HG03432 (cell line): ENCODE data around the gene NCLN.
"Not testable (repeated sequence)": the region's sequence is repeated elsewhere in the genome, so short reads cannot be mapped to it uniquely, and the experiment has no call there.

Source experiments
- ATAC-seq: cut with Tn5 transposase; IDR thresholded peaks from one replicate; pipeline ENCODE4 v1.9.1; 2021; ENCODE audit warnings: mild to moderate bottlenecking, moderate library complexity; ENCODE audit not compliant: unreplicated experiment

NCLN gene

GRCh38 chr19:3185461-3186159 is at the start of gene NCLN:
TSS of gene NCLN (plus strand) at chr19:3185930. CDS start at chr19:3186031, 101 bp downstream.
- ATAC-seq: peak; percentile 79

- ATAC-seq: peak; percentile 34
These were observed 49.6 kb upstream of the NCLN start, which contains the start of gene GNA15 for GRCh38 chr19:3135961-3136683. TSS of gene GNA15 (plus strand) at chr19:3136033. CDS start at chr19:3136451, 418 bp downstream.

- ATAC-seq: no peak
These were observed 49.1 kb upstream of the NCLN start for GRCh38 chr19:3136684-3137055.

DNA sequence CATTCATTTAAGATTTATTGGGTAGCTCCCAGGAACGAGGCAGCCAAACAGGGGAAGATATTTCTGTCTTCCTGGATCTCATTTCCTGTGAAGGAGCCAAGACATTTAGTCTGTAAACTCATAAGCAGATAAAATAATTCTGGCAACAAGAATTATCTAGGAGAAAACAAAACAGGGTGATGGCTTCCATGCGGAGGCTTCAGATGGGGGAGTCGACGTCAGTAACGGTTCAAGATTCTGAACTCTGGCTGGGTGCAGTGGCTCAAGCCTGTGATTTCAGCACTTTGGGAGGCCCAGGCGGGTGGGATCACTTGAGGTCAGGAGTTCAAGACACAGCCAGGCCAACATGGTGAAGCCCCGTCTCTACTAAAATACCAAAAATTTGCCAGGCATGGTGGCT is 48.6 kb upstream of the NCLN start:
- no peak for ATAC-seq

DNA sequence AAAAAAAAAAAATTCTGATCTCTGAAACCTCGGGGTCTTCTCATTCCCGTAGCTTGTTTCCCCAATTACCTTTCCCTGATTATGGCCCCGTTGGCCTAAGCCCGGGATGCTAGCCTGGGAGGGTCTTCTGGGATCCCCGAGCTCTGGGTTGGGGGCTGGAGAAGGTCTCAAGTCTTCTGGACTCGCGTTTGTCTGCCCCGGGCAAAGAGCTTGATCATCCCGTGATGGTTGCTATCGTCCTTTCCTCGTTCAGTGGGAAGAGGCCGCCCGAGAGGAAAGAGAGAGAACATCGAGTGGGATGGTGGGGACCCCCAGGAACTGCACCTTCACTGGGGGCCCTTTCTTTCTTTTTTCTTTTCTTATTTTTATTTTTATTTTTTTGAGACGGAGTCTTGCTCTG is 47.5 kb upstream of the NCLN start:
- ATAC-seq: no peak

- no peak for ATAC-seq
These were observed 45.1 kb upstream of the NCLN start for GRCh38 chr19:3140667-3141038.

GRCh38 chr19:3142292-3142670 is 43.4 kb upstream of the NCLN start:
- ATAC-seq: no peak

- no peak for ATAC-seq
These were observed 42.9 kb upstream of the NCLN start for GRCh38 chr19:3142781-3143337.

GRCh38 chr19:3145909-3146676 is 39.6 kb upstream of the NCLN start:
- no peak for ATAC-seq

DNA sequence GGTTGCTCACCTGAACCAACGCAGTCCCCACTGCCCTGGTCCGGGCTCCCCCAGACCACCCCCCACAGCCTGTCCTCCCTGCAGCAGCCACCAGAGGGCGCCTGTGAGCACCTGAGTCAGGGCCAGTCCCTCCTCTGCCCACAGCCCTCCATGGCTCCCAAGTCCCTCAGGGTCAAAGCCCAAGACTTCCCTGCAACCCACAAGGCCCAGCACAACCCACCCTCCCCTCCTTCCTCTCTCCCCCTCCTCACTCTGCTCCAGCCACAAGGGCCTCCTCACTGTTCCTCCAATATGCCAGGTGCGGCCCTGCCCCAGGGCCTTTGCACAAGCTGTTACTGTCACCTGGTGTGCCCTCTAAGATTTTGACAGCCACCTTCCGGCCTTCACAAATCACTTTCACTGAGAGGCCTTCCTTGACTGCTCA is 39.0 kb upstream of the NCLN start:
- no peak for ATAC-seq

DNA sequence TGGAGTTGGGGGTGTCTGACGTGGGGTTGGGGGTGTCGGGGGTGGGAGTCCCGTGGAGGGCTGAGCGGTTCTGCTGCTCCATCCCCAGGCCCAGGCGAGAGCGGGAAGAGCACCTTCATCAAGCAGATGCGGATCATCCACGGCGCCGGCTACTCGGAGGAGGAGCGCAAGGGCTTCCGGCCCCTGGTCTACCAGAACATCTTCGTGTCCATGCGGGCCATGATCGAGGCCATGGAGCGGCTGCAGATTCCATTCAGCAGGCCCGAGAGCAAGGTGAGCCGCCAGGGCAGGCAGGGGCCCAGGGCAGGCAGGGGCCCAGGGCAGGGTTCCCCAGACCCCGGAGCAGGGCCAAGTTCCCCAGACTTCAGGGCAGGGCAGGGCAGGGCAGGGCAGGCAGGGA is 37.2 kb upstream of the NCLN start:
- no peak for ATAC-seq

- no peak for ATAC-seq
These were observed 36.6 kb upstream of the NCLN start for GRCh38 chr19:3149089-3149488.

DNA sequence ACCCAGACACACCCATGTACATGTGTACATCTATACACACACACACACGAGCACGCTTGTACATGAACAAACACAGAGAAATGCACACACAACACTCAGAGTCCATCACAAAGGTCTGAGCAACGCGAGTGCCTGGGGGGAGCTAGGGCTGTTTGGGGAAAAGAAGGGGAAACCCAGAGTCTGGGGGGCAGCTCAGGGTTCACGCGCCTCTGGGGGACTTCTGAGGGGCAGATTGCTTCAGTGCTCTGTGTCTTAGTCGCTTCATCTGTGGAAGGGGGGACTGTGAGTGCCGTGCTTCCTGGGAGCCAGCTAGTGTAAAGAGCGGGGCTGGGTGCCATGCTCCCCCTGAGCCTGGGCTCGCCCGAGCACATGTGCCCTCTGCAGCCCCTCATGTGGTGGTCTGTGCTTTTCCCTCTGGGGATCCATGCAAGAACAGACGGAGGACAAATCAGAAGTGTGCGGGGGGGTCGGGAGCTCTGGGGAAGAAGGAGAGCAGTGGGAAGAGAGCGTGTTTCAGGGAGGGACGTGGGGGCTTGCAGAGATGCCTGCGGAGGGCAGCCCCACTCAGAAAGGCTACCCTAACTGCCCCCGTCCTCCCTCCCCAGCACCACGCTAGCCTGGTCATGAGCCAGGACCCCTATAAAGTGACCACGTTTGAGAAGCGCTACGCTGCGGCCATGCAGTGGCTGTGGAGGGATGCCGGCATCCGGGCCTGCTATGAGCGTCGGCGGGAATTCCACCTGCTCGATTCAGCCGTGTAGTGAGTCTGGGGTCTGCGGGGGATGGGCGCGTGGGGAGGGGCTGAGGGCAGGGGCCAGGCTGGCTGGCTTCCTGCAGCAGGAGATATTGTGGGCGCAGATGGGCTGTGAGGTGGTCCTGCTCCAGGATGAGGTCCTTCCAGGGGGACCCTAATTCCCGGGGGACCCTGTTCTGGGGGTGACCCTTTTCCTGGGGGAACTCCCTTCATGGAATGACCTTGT is 35.9 kb upstream of the NCLN start:
- ATAC-seq: no peak

GRCh38 chr19:3150739-3151329 is 34.9 kb upstream of the NCLN start:
- ATAC-seq: no peak

DNA sequence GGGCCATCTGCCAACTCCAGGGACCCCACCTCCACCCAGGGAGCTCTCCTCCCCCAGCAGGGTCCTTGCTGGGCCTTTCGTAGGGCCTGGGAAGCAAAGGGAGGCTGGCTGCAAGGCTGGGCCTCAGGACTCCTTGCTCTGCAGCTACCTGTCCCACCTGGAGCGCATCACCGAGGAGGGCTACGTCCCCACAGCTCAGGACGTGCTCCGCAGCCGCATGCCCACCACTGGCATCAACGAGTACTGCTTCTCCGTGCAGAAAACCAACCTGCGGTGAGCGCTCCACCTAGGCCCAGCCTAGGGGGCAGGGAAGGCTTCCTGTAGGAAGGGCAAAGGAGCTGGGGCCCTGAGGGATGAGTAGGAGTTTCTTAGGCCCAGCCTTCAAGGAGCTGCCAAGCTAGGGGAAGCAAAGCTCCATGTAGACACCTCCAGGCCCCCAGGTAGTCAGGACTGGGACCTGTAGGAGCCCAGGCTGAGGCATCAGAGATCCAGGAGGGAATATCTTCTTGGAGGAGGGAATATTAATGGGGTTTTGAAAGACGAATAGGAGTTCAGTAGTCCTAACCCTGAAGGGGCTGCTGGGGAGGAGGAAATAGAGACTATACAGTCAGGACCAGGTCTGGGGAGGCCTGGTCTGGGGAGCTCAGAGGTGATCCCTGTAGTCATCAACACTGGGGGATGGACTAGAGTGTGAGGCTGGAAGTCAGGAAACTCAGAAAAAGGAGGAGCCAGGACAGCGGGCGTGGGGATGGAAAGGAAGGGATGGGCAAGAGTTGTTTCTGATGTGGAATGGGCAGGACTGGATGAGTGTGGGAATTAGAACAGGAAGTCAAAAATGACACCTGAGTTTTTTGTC is 33.9 kb upstream of the NCLN start:
- ATAC-seq: no peak

DNA sequence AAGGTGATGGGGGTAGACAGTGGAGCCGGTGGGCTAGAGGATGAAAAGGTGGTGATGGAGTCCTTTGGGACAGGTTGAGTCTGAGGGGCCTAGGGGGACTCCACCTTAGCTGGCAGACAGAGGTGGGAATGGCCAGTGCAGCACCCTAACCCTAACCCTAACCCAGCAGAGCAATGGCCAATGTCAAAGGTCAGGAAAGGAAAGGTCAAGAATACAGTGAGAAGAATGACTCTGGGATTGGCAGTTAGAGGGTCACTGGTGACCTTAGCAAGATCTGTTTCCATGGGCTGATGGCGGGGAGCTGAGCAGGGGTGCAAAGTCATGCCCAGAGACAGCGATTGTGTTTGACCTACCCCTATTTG is 33.3 kb upstream of the NCLN start:
- ATAC-seq: no peak

DNA sequence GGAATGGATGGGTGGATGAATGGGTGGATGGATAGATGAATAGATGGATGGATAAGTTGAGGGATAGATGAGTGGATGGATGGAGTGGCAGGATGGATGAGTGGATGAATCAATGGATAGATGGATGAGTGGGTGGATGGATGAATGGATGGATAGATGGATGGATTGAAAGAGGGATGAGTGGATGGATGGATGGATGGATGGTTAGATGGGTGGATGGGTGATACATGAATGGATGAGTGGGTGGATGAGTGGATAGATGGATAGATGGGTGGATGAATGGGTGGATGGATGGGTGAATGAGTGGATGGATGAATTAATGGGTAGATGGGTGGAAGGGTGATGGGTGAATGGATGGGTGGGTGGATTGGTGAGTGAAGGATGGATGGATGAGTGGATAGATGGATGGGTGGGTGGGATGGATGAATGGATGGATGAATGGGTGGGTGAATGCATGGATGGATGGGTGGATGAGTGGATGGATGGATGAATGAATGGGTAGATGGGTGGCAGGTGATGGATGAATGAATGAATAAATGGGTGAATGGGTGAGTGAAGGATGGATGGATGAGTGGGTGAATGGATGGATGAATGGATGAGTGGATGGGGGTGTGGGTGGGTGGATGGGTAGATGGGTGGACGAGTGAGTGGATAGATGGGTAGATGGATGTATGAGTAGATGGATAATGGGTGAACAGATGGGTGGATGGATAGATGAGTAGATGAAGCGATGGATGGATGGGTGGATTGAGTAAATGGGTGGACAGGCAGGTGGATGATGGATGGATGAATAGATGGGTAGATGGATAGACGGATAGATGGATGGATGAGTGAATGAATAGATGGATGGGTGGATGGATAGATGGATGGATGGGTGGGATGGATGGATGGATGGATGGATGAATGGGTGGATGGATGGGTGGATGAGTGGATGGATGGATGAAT is 32.2 kb upstream of the NCLN start:
- ATAC-seq: no peak

DNA sequence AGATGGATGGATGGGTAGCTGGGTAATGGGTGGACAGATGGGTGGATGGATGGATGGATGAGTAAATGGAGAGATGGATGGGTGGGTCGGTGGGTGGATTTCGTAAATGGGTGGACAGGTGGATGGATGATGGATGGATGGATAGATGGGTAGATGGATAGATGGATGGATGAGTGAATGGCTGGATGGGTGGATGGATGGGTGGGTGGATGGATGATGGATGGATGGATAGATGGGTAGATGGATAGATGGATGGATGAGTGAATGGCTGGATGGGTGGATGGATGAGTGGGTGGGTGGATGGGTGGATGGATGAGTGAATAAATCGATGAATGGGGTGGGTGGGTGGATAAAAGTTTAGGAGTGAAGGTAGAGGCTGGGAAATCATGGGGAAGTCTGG is 31.3 kb upstream of the NCLN start:
- ATAC-seq: not testable (repeated sequence)
